Neutrophil (primary cell): ENCODE data around the gene TUBA1A.

ENCODE experiments used
- H3K27ac ChIP-seq: fragments of 200-600 bp; sonication (generic); 2 replicates; pipeline ENCODE4 v1.5.1; 2016; ENCODE audit warnings: mild to moderate bottlenecking, moderate library complexity
- H3K27me3 ChIP-seq: fragments of 200-600 bp; sonication (generic); 2 replicates; pipeline ENCODE4 v1.6.0; 2016; ENCODE audit warnings: mild to moderate bottlenecking
- H3K36me3 ChIP-seq: fragments of 200-600 bp; sonication (generic); 2 replicates; pipeline ENCODE4 v1.5.1; 2017
- H3K4me1 ChIP-seq, 2 experiments: fragments of 200-600 bp in 1 of 2; sonication (generic) in 1 of 2; 1 replicate in 1 of 2; 2 replicates in 1 of 2; pipeline versions ENCODE4 v1.5.1 to v1.6.1; 2013 to 2016; ENCODE audit warnings: low read depth in 1 of 2, low read length in 1 of 2, mild to moderate bottlenecking in 1 of 2, moderate library complexity in 1 of 2; ENCODE audit not compliant: control insufficient read depth in 1 of 2, insufficient read depth in 1 of 2
- H3K4me3 ChIP-seq, 2 experiments: fragments of 200-600 bp in 1 of 2; sonication (generic) in 1 of 2; 1 replicate in 1 of 2; 2 replicates in 1 of 2; pipeline ENCODE4 v1.5.1; 2013 to 2016; ENCODE audit warnings: low read depth in 1 of 2, low read length in 1 of 2, mild to moderate bottlenecking in 1 of 2, moderate library complexity in 1 of 2
- H3K9me3 ChIP-seq: fragments of 200-600 bp; sonication (generic); 2 replicates; pipeline ENCODE4 v1.5.1; 2016
- TF ChIP-seq, protein P1 (sequence below): fragments of 200-600 bp; sonication (generic); IDR thresholded peaks from 2 replicates; pipeline ENCODE4 v1.5.1; 2016; ENCODE audit warnings: antibody characterized with exemption

TUBA1A gene

DNA sequence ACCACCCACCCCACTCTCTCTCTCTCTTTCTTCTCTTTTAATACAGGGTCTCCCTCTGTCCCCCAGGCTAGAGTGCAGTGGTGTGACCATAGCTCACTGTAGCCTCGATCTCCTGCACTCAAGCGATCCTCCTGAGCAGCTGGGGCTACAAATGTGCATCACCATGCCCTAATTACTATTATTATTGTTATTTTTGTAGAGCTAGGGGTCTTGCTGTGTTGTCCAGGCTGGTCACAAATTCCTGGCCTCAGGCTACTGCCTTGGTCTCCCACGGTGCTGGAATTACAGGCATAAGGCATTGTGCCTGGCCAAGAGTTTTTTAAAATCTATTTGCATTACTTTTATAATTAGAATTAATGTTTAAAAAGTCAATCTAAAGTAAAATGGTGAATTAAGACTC is 34.7 kb downstream of the TUBA1A start:
- Histone ChIP-seq H3K36me3 (no peaks in the 10 kb centered on the region), H3K9me3 (no peaks in the 10 kb centered on the region), H3K4me1 (no peaks in the 10 kb centered on the region), H3K27me3 (no peaks in the 10 kb centered on the region), H3K27ac (no peak overlapping the region), H3K4me3 (no peak overlapping the region)
- TF ChIP-seq, protein P1, sequence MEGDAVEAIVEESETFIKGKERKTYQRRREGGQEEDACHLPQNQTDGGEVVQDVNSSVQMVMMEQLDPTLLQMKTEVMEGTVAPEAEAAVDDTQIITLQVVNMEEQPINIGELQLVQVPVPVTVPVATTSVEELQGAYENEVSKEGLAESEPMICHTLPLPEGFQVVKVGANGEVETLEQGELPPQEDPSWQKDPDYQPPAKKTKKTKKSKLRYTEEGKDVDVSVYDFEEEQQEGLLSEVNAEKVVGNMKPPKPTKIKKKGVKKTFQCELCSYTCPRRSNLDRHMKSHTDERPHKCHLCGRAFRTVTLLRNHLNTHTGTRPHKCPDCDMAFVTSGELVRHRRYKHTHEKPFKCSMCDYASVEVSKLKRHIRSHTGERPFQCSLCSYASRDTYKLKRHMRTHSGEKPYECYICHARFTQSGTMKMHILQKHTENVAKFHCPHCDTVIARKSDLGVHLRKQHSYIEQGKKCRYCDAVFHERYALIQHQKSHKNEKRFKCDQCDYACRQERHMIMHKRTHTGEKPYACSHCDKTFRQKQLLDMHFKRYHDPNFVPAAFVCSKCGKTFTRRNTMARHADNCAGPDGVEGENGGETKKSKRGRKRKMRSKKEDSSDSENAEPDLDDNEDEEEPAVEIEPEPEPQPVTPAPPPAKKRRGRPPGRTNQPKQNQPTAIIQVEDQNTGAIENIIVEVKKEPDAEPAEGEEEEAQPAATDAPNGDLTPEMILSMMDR = no peak

DNA sequence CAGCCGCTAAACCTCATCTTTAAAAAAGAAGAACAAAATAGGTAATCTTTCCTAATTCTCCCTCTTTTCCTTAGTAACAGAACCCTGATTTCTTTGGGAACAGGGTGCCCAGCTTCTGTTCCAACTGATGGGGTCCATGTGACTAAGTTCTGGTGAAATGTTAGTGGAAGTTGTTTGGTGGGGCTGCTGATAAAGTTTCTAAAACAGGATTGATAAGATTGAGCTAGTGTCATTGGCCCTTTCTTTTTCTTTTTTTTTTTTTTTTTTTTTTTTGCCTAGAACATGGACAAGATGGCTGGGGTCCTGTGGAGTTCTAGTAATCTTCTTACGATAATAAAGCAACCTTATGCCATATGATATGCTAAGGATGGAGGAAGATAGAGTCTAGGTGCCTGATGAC is 41.5 kb downstream of the TUBA1A start:
- H3K4me3 ChIP-seq = no peak overlapping the region
- no peaks in the 10 kb centered on the region for H3K4me1 ChIP-seq
- H3K36me3 ChIP-seq = no peaks in the 10 kb centered on the region
- H3K27me3 ChIP-seq = no peaks in the 10 kb centered on the region
- TF ChIP-seq, protein P1 = no peak
- H3K27ac ChIP-seq = no peak overlapping the region
- no peaks in the 10 kb centered on the region for H3K9me3 ChIP-seq

DNA sequence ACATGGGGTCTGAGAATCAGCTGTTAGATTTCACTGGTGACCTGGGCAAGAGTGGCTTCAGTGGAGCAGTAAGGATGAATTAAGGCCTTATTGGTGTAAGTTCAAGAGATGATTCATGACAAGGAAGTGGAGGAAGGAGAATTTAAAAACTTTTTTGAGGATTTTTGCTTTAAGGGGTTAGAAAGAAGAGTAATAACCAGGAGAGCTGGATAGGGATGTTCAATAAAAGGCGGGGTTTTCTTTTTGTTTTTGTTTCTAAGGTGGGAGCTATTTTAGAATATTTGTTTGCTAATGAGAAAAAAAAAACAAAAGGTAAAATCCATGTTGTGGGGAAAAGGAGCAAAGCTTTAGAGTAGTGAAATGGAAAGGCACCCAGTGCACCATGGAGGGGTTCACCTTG is 42.5 kb downstream of the TUBA1A start:
- Histone ChIP-seq H3K27me3 (no peaks in the 10 kb centered on the region), H3K9me3 (no peaks in the 10 kb centered on the region)
- TF ChIP-seq, protein P1 = no peak

DNA sequence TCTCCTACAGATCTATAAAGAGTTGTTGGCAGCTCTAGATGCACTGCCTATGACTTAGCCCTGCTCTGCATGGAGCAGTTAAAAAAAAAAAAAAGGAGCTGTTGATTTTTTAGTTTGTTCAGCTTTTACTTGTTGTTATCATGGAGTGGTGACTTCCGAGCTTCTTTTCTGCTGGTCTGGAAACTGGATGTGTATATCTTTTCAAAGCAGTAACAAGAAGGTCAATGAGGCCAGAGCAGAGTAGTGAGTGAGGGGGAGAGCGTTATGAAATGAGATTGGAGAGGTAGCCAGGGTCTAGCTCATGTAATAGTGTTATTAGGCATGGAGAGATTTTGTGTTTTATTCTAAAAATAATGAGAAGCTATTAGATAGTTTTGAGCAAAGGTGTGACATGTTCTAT is 44.5 kb downstream of the TUBA1A start:
- Histone ChIP-seq H3K4me1 (no peaks in the 10 kb centered on the region), H3K9me3 (no peaks in the 10 kb centered on the region), H3K4me3 (no peak overlapping the region), H3K27me3 (no peaks in the 10 kb centered on the region), H3K36me3 (no peaks in the 10 kb centered on the region), H3K27ac (no peak overlapping the region)
- TF ChIP-seq, protein P1 = no peak

More for the DNA sequence above, 42.5 kb downstream of the TUBA1A start:
- no peak overlapping the region for H3K27ac ChIP-seq
- no peak overlapping the region for H3K4me3 ChIP-seq
- no peaks in the 10 kb centered on the region for H3K4me1 ChIP-seq
- H3K36me3 ChIP-seq = no peaks in the 10 kb centered on the region

DNA sequence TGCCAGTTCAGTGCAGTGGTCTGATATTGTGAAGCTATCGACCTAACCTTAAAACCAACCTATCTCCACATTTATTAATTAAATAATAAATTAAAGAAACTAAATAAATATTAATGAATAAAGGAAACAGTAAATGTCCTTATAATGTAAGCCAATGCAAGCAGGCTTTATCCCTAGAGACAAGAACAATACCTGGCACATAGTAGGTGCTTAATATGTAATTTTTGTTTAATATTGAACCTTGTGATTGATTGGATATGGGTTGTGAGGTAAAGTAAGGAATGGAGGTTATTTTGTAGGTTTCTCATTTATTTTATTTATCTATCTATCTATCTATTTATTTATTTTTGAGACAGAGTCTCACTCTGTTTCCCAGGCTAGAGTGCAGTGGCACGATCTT is 49.9 kb downstream of the TUBA1A start:
- H3K27ac ChIP-seq = no peak overlapping the region
- TF ChIP-seq, protein P1 = no peak
- H3K4me3 ChIP-seq = no peak overlapping the region
- no peaks in the 10 kb centered on the region for H3K9me3 ChIP-seq
- H3K4me1 ChIP-seq = no peaks in the 10 kb centered on the region
- H3K36me3 ChIP-seq = no peaks in the 10 kb centered on the region
- no peaks in the 10 kb centered on the region for H3K27me3 ChIP-seq

DNA sequence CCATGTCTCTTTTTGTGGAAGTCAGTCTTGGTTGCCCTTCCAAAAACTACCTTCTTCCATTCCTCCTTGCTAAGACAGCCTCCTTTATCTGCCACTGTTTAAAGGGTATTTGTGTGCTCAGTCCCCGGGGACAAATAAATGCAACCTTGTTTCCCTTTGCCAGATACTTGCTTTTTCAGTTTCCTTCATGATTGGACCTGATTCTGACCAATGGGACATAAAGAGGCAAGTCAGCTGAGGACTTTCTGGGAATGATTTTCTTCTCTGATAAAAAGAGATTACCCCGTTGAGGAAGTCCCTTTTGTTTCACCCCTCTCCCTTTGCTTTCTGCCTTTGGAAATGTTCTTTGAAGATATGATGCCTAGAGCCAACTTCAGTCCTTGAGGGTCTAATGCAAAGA is 50.3 kb downstream of the TUBA1A start:
- H3K36me3 ChIP-seq = no peaks in the 10 kb centered on the region
- TF ChIP-seq, protein P1 = no peak
- H3K27me3 ChIP-seq = no peaks in the 10 kb centered on the region
- no peak overlapping the region for H3K4me3 ChIP-seq
- H3K9me3 ChIP-seq = no peaks in the 10 kb centered on the region
- H3K27ac ChIP-seq = no peak overlapping the region
- H3K4me1 ChIP-seq = no peaks in the 10 kb centered on the region
